Spleen (tissue), 13 donors: Measurements from ENCODE around the gene CWC25. TPM values are rescaled to one million over a fixed set of nuclear protein-coding genes. Genes with fewer than 3 reads are reported as not detected.

Experiments
- DNase-seq: peaks from one replicate; pipeline ENCODE4 v3.0.0-alpha.2; 2020
- H3K27ac ChIP-seq, 8 donors: fragments of 200-600 bp; sonication (generic) in 7 of 8; 1 replicate in 4 of 8; 2 replicates in 4 of 8; pipeline versions ENCODE4 v1.5.0 to v1.8.0; 2016 to 2021; ENCODE audit warnings: inconsistent platforms in 4 of 8, mild to moderate bottlenecking in 4 of 8, moderate library complexity in 1 of 8
- H3K27me3 ChIP-seq, 7 donors: fragments of 200-600 bp; sonication (generic) in 6 of 7; replicated peaks in 1 of 7; 1 replicate in 4 of 7; 2 replicates in 3 of 7; pipeline versions ENCODE4 v1.5.0 to v1.8.0; 2016 to 2021; ENCODE audit warnings: inconsistent platforms in 3 of 7, mild to moderate bottlenecking in 1 of 7
- H3K36me3 ChIP-seq, 6 donors: fragments of 200-600 bp; sonication (generic) in 5 of 6; 1 replicate in 4 of 6; 2 replicates in 2 of 6; pipeline versions ENCODE4 v1.5.0 to v1.8.0; 2016 to 2021; ENCODE audit warnings: inconsistent platforms in 2 of 6
- H3K4me1 ChIP-seq, 6 donors: fragments of 200-600 bp; sonication (generic) in 5 of 6; 1 replicate in 3 of 6; 2 replicates in 3 of 6; pipeline versions ENCODE4 v1.5.0 to v1.8.0; 2016 to 2021; ENCODE audit warnings: inconsistent platforms in 3 of 6
- H3K4me3 ChIP-seq, 8 donors: fragments of 200-600 bp; sonication (generic) in 7 of 8; 1 replicate in 4 of 8; 2 replicates in 4 of 8; pipeline versions ENCODE4 v1.5.0 to v1.8.0; 2016 to 2021; ENCODE audit warnings: inconsistent platforms in 4 of 8, mild to moderate bottlenecking in 4 of 8, moderate library complexity in 2 of 8
- H3K9me3 ChIP-seq, 8 donors: fragments of 200-600 bp; sonication (generic) in 7 of 8; 1 replicate in 4 of 8; 2 replicates in 4 of 8; pipeline versions ENCODE4 v1.5.0 to v1.8.0; 2016 to 2021; ENCODE audit warnings: inconsistent platforms in 4 of 8
- POLR2A ChIP-seq, 3 donors: fragments of 450-650 bp; IDR thresholded peaks; one replicate each; pipeline ENCODE4 v1.5.1; 2017; ENCODE audit warnings: antibody characterized with exemption in 3 of 3, mild to moderate bottlenecking in 1 of 3
- POLR2AphosphoS5 ChIP-seq, 3 donors: sonication (generic); formaldehyde crosslinking; IDR thresholded peaks; one replicate each; pipeline ENCODE4 v1.5.1; 2017; ENCODE audit warnings: antibody characterized with exemption in 3 of 3
- WGBS, 5 donors: extraction: QIAGEN DNeasy Blood & Tissue Kit in 3 of 5; methylation state at CpG; one replicate each; pipeline versions ENCODE4 v1.1.5 to v1.1.7; 2013 to 2018; 5-methylcytosine and 5-hydroxymethylcytosine counted together
- intact Hi-C: fragments of 100-400 bp; cut with DNase I; formaldehyde crosslinking; loops from one replicate; pipeline ENCODE4 v1.15.0; 2023; ENCODE audit warnings: low total_unique reads
- long read RNA-seq, 2 donors: transcript quantifications; one replicate each; lab custom pipeline, GENCODE V29; 2026
- polyA plus RNA-seq, 3 donors: library from polyadenylated mRNA; stranded (reverse); fragments of 200-250 nt; gene quantifications; one replicate each; pipeline ENCODE4 v1.2.1, GENCODE V29; 2013
- total RNA-seq, 7 donors: library from RNA; depleted of rRNA in 3 of 7; stranded (reverse); fragments of >200 nt in 3 of 7; fragmentation: NEBNext Ultra II Directional in 4 of 7; extraction: Animal tissue kit (Norgen Biotek cat#: 25700) in 4 of 7; gene quantifications; one replicate each; pipeline versions ENCODE4 v1.1.0 to v1.2.1, GENCODE V29; 2016 to 2021
- TF ChIP-seq, protein P1 (sequence below), 11 experiments: fragments of 200-600 bp in 7 of 11; fragments of 450-650 bp in 4 of 11; sonication (generic) in 4 of 11; IDR thresholded peaks in 8 of 11; conservative IDR thresholded peaks in 3 of 11; 1 replicate in 7 of 11; 2 replicates in 4 of 11; pipeline versions ENCODE4 v1.4.0 to v1.8.0; 2016 to 2021; ENCODE audit warnings: antibody characterized with exemption in 11 of 11, inconsistent platforms in 4 of 11, mild to moderate bottlenecking in 1 of 11
- donor health status: healthy with polysubstance abuse.
- donor health status: DM: no; HTN: no; CAD: no; lungs with moderate emphysema.
- donor health status: DM: no; HTN: no; CAD: no.
- donor health status: Bipolar disorder and iron deficiency.
- donor health status: healthy.
- donor health status: DM: no; HTN: no; CAD: no.
- donor health status: DM: yes; HTN: yes; CAD: no.

CWC25 gene
- total RNA-seq (10 to 100 TPM; 23.6 to 32.8 (median 28.3) TPM), polyA plus RNA-seq (10 to 100 TPM; 14.7 to 26.7 (median 25.1) TPM)
- long read RNA-seq, donor 1, partial matches to known transcripts, result 0 of 3 reads
- long read RNA-seq, donor 1, other reads (novel, unspliced or antisense), result 0 of 3 reads
- long read RNA-seq, donor 2, partial matches to known transcripts, result 0 of 2 reads
- long read RNA-seq, donor 2, other reads (novel, unspliced or antisense), result 0 of 2 reads

GRCh38 chr17:38824899-38825761 is at the start of gene CWC25:
TSS of gene CWC25 (minus strand) at chr17:38825321. CDS start at chr17:38825183, 138 bp downstream.
- H3K27me3 ChIP-seq, result no peaks in the 10 kb centered on the region
- peaks cover 10 to 50% (median 29%) of the 10 kb centered on the region in 6 donors for H3K4me1 ChIP-seq
- intact Hi-C loops, result no loop called here
- H3K4me3 ChIP-seq, result peak within 1 kb of the TSS; percentile 72 to 88 (median 78)
- 1% methylated on average over 53 to 55 of the region's 55 CpGs for WGBS, 5 donors
- H3K27ac ChIP-seq, result peak within 1 kb of the TSS; percentile 93 to 99 (median 96)
- peak; percentile 95 for DNase-seq
- peaks cover 0 to 28% (median 18%) of the 10 kb centered on the region in 6 donors for H3K36me3 ChIP-seq
- TF ChIP-seq POLR2AphosphoS5 (IDR thresholded peaks at IDR 0.05) (peak; percentile 98 to 99 (median 99)), POLR2A (IDR thresholded peaks at IDR 0.05) (peak; percentile 52 to 94 (median 69))
- TF ChIP-seq, protein P1, sequence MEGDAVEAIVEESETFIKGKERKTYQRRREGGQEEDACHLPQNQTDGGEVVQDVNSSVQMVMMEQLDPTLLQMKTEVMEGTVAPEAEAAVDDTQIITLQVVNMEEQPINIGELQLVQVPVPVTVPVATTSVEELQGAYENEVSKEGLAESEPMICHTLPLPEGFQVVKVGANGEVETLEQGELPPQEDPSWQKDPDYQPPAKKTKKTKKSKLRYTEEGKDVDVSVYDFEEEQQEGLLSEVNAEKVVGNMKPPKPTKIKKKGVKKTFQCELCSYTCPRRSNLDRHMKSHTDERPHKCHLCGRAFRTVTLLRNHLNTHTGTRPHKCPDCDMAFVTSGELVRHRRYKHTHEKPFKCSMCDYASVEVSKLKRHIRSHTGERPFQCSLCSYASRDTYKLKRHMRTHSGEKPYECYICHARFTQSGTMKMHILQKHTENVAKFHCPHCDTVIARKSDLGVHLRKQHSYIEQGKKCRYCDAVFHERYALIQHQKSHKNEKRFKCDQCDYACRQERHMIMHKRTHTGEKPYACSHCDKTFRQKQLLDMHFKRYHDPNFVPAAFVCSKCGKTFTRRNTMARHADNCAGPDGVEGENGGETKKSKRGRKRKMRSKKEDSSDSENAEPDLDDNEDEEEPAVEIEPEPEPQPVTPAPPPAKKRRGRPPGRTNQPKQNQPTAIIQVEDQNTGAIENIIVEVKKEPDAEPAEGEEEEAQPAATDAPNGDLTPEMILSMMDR (IDR thresholded peaks at IDR 0.05 in 8 of 11, conservative IDR thresholded peaks at IDR 0.05 in 3 of 11), result no peak
- H3K9me3 ChIP-seq, result no peaks in the 10 kb centered on the region

DNA sequence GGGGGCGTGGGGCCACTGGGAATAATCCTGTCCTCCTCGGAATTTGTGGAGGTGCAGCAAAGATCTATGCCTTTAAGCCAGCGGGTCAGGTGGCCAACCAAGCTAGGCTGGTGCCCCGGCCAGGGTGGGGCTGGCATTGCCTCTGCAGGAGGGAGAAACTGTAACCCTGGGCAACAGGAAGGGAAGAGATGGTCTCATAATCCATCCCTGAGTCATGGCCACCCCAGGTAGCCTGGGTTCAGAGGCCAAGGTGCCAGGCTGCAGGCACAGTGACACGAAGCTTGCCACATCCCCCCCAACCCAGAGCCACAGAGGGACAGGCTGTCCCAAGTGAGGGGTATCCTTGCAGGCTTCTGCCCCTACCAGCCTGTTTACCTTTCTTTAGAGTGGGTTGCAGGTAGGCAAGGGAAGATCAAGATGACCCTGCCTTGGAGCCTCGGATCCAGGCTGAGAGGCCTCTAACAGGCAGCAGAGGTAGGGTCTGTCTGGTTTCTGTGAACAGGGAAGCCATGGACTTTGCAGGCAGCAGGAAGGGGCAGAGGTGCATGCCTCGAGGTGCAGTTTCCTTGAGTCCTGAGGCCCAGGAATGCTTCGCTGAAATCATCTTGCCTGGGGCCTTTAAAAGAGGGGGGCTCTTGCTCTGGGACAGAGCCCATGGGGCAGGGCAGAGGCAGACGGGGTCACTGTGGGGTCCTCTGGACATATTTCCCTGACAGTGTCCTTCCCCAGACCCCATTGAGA is 48.7 kb upstream of the CWC25 start:
- Histone ChIP-seq H3K36me3 (peaks cover 0 to 71% (median 15%) of the 10 kb centered on the region in 6 donors), H3K27ac (peak overlapping the region in 6 of 8 donors; percentile 22 to 99 (median 98)), H3K4me1 (peaks cover 58 to 90% (median 76%) of the 10 kb centered on the region in 6 donors), H3K9me3 (no peaks in the 10 kb centered on the region), H3K27me3 (no peaks in the 10 kb centered on the region), H3K4me3 (peak overlapping the region in 1 of 8 donors; percentile 21)
- no peak for TF ChIP-seq POLR2AphosphoS5 (IDR thresholded peaks at IDR 0.05)
- TF ChIP-seq, protein P1 (IDR thresholded peaks at IDR 0.05 in 8 of 11, conservative IDR thresholded peaks at IDR 0.05 in 3 of 11), result no peak
- TF ChIP-seq POLR2A (IDR thresholded peaks at IDR 0.05), result no peak
- WGBS, 5 donors, result 60 to 73% (median 67%) methylated on average over 8 to 9 of the region's 9 CpGs
- intact Hi-C loops, result no loop called here
- DNase-seq, result peak; percentile 75

DNA sequence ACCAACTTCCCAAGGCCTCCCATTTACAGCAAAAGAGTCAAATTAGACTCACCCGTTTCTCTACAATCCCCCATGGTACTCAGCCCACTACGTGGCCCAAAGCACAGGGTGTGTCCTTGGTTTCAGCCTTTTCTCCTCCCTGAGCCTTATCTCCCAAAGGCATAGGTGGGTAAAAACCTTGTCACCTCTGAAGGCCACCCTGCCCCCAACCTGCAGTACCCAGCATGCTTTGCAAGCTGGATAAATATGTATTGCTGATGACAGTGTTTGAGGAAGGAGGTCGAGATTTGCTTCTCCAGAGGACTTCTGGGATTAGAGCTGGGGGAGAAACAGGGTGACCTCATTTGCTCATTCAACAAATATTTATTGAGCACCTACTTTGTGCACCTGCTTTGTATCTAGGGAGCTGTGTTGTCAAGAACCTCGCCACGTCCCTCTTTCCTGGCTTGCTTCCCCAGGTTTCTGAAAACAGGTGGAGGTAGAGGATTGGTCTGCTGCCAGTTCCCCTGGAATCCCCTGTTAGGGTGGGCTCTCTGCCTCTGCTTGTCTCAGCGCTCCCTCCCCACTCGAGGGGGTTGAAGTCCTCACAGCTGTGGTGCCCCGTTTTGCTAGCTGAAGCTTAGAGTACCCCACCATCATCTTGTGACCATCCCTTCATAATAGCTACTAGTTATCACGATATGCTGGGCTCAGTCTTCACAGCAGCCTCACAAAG is 47.7 kb upstream of the CWC25 start:
- Histone ChIP-seq H3K9me3 (no peaks in the 10 kb centered on the region), H3K4me3 (peak overlapping the region in 5 of 8 donors; percentile 81 to 100 (median 94)), H3K27me3 (no peaks in the 10 kb centered on the region), H3K27ac (peak overlapping the region; percentile 27 to 99 (median 97)), H3K36me3 (peaks cover 0 to 61% (median 6%) of the 10 kb centered on the region in 6 donors), H3K4me1 (peaks cover 62 to 90% (median 76%) of the 10 kb centered on the region in 6 donors)
- 62 to 73% (median 65%) methylated on average over 9 of the region's 9 CpGs for WGBS, 5 donors
- no peak for DNase-seq
- intact Hi-C loops, result no loop called here
- TF ChIP-seq, protein P1 (IDR thresholded peaks at IDR 0.05 in 8 of 11, conservative IDR thresholded peaks at IDR 0.05 in 3 of 11), result no peak
- TF ChIP-seq POLR2AphosphoS5 (IDR thresholded peaks at IDR 0.05) (no peak), POLR2A (IDR thresholded peaks at IDR 0.05) (no peak)
